Aorta (tissue), 5 donors: ENCODE data around the gene CSGALNACT2. TPM values are rescaled to one million over a fixed set of nuclear protein-coding genes. Genes with fewer than 3 reads are reported as not detected.
A peak's percentile ranks its signal among the peaks of the same experiment; 100 is the strongest.

Experiments used
- ATAC-seq: fragments of 200-7000 bp; cut with Tn5 transposase; one replicate; pipeline ENCODE4 v1.9.1; 2022; ENCODE audit warnings: moderate library complexity; ENCODE audit not compliant: low FRiP score
- DNase-seq, 2 donors: peaks; one replicate each; pipeline ENCODE4 v3.0.0-alpha.2; 2020
- H3K27ac ChIP-seq, 2 donors: one replicate each; pipeline ENCODE4 v1.5.1; 2013; ENCODE audit warnings: low read length in 2 of 2, mild to moderate bottlenecking in 2 of 2, moderate library complexity in 2 of 2, control low read depth in 1 of 2, inconsistent platforms in 1 of 2, low read depth in 1 of 2
- H3K27me3 ChIP-seq, 2 donors: one replicate each; pipeline ENCODE4 v1.6.1; 2013; ENCODE audit warnings: control low read depth in 1 of 2, low read length in 1 of 2, mild to moderate bottlenecking in 1 of 2, moderate library complexity in 1 of 2; ENCODE audit not compliant: insufficient read depth in 2 of 2, control insufficient read depth in 1 of 2
- H3K36me3 ChIP-seq, 2 donors: one replicate each; pipeline ENCODE4 v1.6.1; 2013; ENCODE audit warnings: control low read depth in 1 of 2, low read length in 1 of 2, mild to moderate bottlenecking in 1 of 2; ENCODE audit not compliant: insufficient read depth in 2 of 2, control insufficient read depth in 1 of 2
- H3K4me1 ChIP-seq, 2 donors: one replicate each; pipeline ENCODE4 v1.6.1; 2013; ENCODE audit warnings: low read length in 2 of 2, control low read depth in 1 of 2, mild to moderate bottlenecking in 1 of 2, moderate library complexity in 1 of 2; ENCODE audit not compliant: insufficient read depth in 2 of 2, control insufficient read depth in 1 of 2
- H3K4me3 ChIP-seq, 2 donors: one replicate each; pipeline ENCODE4 v1.5.1; 2013; ENCODE audit warnings: low read length in 2 of 2, control low read depth in 1 of 2, mild to moderate bottlenecking in 1 of 2
- H3K9me3 ChIP-seq: one replicate; pipeline ENCODE4 v1.6.1; 2013; ENCODE audit warnings: mild to moderate bottlenecking, low read length; ENCODE audit not compliant: control insufficient read depth
- WGBS, 2 donors: extraction: QIAGEN DNeasy Blood & Tissue Kit; methylation state at CpG; one replicate each; pipeline ENCODE4 v1.1.7; 2013; 5-methylcytosine and 5-hydroxymethylcytosine counted together
- intact Hi-C, 2 donors: fragments of 100-400 bp; cut with DNase I; formaldehyde crosslinking; loops; one replicate each; pipeline versions ENCODE4 v1.14.2 to v1.15.0; 2022
- polyA plus RNA-seq, 2 donors: library from polyadenylated mRNA; stranded (reverse); fragments of 200-250 nt; gene quantifications; one replicate each; pipeline ENCODE4 v1.2.3, GENCODE V29; 2013
- total RNA-seq, 2 donors: library from RNA; stranded (reverse); fragmentation: NEBNext Ultra II Directional; extraction: Animal tissue kit (Norgen Biotek cat#: 25700); gene quantifications; one replicate each; pipeline ENCODE4 v1.2.1, GENCODE V29; 2021
- donor health status: healthy with polysubstance abuse.
- donor health status: Bipolar disorder and iron deficiency.
- donor health status: DM: no; HTN: no; CAD: no.
- donor health status: DM: no; HTN: no; CAD: no.
- donor health status: DM: yes; HTN: yes; CAD: no.

The CSGALNACT2 gene
- total and polyA plus RNA-seq, 4 donors: 18.2 to 35.8 (median 26.4) TPM

DNA sequence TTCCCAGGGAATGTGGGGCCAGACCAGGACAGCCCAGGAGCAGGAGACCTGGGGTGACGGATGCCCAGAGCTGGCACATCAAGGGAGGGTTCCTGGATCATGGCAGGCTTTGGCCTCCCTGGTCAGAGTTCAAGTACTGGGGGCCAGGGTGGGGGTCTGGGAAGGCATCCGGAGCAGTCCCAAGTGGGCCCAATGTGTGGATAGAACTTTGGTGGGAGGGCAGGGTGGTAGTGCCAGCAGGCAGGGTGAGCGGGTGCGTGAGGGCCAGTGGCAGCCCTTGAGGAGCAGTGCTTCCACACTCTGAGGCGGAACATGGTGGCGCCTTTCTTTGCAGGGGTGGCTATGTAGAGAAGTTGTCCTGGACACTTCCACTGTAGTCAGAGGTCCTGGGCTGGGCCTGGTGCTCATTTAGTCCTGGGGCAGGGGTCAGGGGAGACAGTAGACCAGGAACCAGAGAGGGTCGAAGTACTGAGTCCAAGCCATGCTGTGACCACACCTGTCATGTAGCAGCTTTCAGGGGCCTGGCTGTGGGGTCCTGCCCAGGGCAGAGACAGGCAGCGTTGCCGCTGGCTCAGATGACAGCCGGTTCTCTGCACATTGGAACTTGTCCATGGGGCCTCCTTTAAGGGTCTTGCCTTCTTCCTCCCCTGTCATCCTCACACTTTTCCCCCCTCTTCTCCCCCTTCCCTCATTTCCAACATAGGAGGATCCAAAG, 22.2 kb upstream of the CSGALNACT2 start:
- intact Hi-C loops: no loop called here
- Histone ChIP-seq H3K9me3 (no peaks in the 10 kb centered on the region), H3K4me1 (no peaks in the 10 kb centered on the region), H3K36me3 (no peaks in the 10 kb centered on the region), H3K27ac (no peak overlapping the region), H3K27me3 (no peaks in the 10 kb centered on the region), H3K4me3 (no peak overlapping the region)
- peak in 1 of 2 donors; percentile 65 for DNase-seq
- WGBS, 2 donors: 88 to 90% methylated on average over 10 of the region's 10 CpGs
- no peak for ATAC-seq

DNA sequence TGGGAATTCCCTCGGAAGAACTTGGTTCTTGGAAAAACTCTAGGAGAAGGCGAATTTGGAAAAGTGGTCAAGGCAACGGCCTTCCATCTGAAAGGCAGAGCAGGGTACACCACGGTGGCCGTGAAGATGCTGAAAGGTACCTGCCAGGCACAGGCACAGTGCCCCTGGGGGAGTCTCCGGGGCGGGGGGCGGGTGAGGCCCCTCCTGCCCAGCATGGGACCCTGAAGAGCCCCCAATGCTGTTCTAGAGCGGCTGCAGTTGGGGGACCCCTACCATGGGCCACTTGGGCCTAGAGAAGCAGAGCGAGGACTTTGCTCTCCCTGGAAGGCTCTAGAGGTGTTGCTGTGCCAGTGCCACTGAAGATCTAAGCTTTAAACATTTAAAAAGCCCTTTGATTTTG, 21.6 kb upstream of the CSGALNACT2 start:
- DNase-seq (no peak), ATAC-seq (no peak)
- Histone ChIP-seq H3K4me1 (no peaks in the 10 kb centered on the region), H3K27ac (no peak overlapping the region), H3K27me3 (no peaks in the 10 kb centered on the region), H3K4me3 (no peak overlapping the region), H3K9me3 (no peaks in the 10 kb centered on the region), H3K36me3 (no peaks in the 10 kb centered on the region)
- intact Hi-C loops: no loop called here
- 88 to 91% methylated on average over 10 of the region's 10 CpGs for WGBS, 2 donors

DNA sequence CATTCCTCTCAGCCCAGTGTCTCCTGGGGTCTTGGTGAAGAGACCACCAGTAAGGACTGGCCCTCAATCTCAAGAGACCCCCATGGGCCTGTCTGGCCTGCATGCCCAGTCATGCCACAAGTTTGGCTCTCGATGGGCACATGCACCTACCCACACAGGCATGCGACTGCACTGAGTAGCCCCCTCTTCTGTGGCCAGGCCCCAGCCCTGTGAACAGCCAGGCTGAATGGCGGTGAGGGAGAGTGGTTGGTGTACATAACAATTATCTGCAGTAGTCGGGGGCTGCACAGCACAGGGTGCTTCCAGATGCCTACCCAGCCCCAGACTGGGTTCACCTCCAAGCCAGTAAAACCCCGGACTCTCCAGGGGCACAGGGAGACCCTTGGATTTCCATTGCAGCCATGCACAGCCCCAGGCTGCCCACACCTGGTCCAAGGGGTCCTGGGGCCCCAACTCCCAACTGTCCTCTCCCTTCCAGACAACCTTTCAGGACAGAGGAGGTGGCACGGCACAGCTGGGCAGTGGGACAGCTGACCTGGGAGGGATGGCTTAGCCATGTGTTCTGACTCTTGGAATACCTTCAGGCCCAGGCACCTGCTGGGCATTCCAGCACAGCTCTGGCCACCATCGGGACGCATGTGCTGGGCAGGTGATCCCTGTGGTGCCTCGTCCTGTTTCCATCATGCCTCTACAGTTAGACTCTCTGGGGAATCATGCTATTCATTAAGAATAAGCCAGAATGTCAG, 21.0 kb upstream of the CSGALNACT2 start:
- intact Hi-C loops: no loop called here
- DNase-seq (peak in 1 of 2 donors; percentile 61), ATAC-seq (no peak)
- Histone ChIP-seq H3K9me3 (no peaks in the 10 kb centered on the region), H3K36me3 (no peaks in the 10 kb centered on the region), H3K27me3 (no peaks in the 10 kb centered on the region), H3K27ac (no peak overlapping the region), H3K4me1 (no peaks in the 10 kb centered on the region), H3K4me3 (no peak overlapping the region)
- WGBS, 2 donors: 76 to 83% methylated on average over 9 of the region's 9 CpGs

DNA sequence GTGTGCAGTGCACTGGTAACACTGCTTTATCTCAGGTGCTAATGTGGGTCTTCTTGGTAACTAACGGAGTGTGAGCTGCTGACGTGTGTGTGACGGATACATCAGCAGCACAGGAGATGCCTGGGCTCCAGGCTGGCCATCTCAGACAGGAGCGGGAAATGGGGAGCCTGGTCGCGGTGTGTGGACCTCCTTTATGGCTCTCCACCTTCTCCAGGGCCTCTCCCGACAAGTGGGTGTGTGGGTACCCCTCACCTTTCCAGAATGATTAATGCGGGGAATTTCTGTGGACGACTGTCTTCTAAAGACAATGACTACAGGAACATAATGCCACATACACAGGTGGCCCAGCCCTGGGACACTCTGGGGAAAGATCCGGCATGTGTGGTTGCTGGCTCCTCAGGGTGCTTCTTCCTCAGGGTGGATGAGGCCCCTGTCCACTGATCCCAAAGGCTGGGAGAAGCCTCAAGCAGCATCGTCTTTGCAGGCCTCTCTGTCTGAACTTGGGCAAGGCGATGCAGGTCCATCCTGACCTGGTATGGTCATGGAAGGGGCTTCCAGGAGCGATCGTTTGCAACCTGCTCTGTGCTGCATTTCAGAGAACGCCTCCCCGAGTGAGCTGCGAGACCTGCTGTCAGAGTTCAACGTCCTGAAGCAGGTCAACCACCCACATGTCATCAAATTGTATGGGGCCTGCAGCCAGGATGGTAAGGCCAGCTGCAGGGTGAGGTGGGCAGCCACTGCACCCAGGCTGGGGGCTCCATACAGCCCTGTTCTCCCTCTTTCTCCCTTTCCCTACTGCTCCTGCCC, 20.3 kb upstream of the CSGALNACT2 start:
- H3K9me3 ChIP-seq: no peaks in the 10 kb centered on the region
- peak in 1 of 2 donors; percentile 72 for DNase-seq
- WGBS, 2 donors: 88% methylated on average over 18 of the region's 18 CpGs
- no peaks in the 10 kb centered on the region for H3K4me1 ChIP-seq
- no peak for ATAC-seq
- no peak overlapping the region for H3K4me3 ChIP-seq
- intact Hi-C loops: no loop called here
- no peaks in the 10 kb centered on the region for H3K27me3 ChIP-seq
- no peak overlapping the region for H3K27ac ChIP-seq
- no peaks in the 10 kb centered on the region for H3K36me3 ChIP-seq

DNA sequence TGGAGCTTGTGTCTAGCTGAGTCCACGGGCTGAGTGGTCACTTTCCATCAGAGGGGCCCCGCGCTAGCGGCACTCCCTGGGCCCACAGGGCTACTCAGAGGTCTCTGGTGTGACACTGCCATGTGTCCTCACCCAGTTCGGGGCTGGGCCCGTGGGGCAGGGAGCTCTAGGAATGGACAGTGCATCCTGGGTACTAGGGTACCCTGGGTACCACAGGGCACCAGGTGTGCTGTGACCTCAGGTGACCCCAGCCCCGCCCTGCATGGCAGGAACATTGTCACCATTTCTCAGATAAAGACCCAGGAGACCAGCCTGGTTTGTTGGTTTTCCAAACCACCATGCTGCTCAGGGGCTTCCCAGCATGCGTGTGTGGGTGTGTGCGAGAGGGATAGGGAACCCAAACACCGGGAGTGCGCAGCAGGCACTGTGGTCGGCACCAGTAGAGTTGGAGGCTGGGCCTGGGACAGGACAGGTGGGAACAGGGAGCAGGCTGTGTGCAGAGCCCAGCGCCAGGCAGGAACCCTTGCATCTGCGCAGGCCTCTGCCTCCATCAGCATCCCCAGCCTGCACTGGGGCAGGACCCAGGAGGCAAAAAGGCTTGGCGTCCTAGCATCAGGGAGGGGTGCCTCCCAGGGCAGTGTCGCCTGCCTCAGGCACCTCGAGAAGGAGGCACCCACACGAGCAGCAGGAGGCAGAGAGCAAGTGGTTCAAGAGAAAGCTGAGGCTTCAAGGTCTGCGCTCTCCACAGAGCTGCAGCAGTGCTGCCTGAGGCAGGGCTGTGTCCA, 19.4 kb upstream of the CSGALNACT2 start:
- ATAC-seq (no peak), DNase-seq (peak in 1 of 2 donors; percentile 70)
- H3K27ac ChIP-seq: no peak overlapping the region
- no peaks in the 10 kb centered on the region for H3K4me1 ChIP-seq
- no peak overlapping the region for H3K4me3 ChIP-seq
- H3K9me3 ChIP-seq: no peaks in the 10 kb centered on the region
- WGBS, 2 donors: 85% methylated on average over 19 of the region's 19 CpGs
- H3K27me3 ChIP-seq: no peaks in the 10 kb centered on the region
- no peaks in the 10 kb centered on the region for H3K36me3 ChIP-seq
- intact Hi-C loops: no loop called here

DNA sequence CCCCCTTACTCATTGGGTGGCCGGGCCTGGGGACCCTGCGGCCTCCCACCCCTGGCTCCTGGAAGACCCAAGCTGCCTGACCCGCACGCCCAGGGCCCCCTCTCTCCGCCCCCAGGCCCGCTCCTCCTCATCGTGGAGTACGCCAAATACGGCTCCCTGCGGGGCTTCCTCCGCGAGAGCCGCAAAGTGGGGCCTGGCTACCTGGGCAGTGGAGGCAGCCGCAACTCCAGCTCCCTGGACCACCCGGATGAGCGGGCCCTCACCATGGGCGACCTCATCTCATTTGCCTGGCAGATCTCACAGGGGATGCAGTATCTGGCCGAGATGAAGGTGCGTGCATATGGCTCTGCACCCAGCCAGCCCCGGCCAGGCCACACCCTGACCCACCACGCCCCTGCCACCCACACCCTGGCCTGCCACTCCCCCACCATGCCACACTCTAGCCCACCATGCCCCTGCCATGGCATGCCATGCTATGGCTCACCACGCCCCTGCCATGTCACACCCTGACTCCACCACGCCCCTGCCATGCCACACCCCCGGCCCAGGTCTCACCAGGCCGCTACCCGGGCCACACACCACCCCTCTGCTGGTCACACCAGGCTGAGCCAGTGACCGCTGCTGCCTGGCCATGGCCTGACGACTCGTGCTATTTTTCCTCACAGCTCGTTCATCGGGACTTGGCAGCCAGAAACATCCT, 18.7 kb upstream of the CSGALNACT2 start:
- Histone ChIP-seq H3K9me3 (no peaks in the 10 kb centered on the region), H3K36me3 (no peaks in the 10 kb centered on the region), H3K4me1 (no peaks in the 10 kb centered on the region), H3K27me3 (no peaks in the 10 kb centered on the region), H3K4me3 (no peak overlapping the region), H3K27ac (no peak overlapping the region)
- 91 to 93% methylated on average over 31 of the region's 31 CpGs for WGBS, 2 donors
- no peak for ATAC-seq
- intact Hi-C loops: no loop called here
- DNase-seq: peak in 1 of 2 donors; percentile 74

DNA sequence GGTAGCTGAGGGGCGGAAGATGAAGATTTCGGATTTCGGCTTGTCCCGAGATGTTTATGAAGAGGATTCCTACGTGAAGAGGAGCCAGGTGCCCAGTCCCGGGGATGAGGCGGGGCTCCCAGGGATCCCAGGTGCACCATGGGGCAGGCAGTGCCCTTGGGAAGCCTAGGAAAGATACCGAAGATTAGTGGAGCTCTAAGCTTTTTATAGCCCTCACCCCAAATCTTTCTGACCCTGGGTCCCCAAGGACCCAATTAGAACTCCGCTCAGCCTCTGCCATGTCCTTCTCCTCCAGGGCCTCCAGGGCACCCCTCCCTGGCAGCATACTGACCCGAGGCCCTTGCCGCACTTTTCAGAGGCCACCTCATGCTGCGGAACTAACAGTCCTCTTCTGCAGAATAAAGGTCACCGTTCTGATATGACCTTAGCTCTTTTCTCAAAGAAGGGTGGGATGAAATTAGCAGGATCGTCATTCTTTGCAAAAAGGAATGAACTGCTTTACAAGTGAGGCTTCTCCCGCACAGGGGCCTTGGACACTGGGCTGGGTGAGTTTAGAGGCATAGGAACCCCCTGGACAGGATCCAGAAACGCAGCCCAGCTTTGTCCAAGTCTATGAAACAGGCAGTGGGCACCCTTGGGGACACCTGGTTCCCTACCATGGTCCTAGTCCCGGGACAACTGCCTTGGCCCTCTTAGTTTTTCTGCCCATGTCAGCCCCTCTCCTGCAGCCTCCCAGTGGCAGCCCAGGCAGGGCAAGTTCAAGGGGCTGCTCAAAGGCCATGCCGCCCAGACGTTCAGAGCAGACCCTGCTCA, 17.9 kb upstream of the CSGALNACT2 start:
- Histone ChIP-seq H3K9me3 (no peaks in the 10 kb centered on the region), H3K27me3 (no peaks in the 10 kb centered on the region), H3K27ac (no peak overlapping the region), H3K36me3 (no peaks in the 10 kb centered on the region), H3K4me1 (no peaks in the 10 kb centered on the region), H3K4me3 (no peak overlapping the region)
- DNase-seq (no peak), ATAC-seq (no peak)
- WGBS, 2 donors: 88 to 89% methylated on average over 19 of the region's 19 CpGs
- intact Hi-C loops: no loop called here
